Stimulated activated CD4-positive, alpha-beta T cell treated with anti-CD3 and anti-CD28 coated beads, Interleukin-1b, Interleukin-23, amount 100 ng/mL, for 48 hours (primary cell): ENCODE results near the gene HDAC3.
A peak's percentile ranks its signal among the peaks of the same experiment; 100 is the strongest.

Experiments used
- DNase-seq: peaks from one replicate; pipeline ENCODE4 v3.0.0-alpha.2; 2020

Gene HDAC3

GRCh38 chr5:141657937-141658545 is 21.4 kb upstream of the HDAC3 start:
- no peak for DNase-seq

DNA sequence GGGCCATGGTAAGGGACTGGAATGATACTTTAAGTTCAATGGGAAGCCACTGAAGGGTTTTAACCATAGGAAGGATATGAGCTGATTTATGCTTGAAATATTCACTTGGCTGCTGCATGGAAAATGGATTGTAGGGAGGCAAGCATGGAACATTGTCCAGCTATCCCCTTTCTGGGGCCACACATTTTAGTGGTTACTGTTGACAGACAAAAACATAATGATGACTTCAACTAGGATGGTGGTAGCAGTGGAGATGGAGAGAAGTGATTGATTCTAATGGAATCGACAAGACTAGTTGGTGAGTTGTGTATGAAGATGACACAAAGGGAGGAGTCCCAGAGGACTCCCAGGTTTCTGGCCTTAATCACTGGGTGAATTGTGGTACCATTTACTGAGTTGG is 20.8 kb upstream of the HDAC3 start:
- DNase-seq = no peak

- DNase-seq = no peak
These were observed 19.7 kb upstream of the HDAC3 start for GRCh38 chr5:141656396-141656795.

- no peak for DNase-seq
These were observed 18.4 kb upstream of the HDAC3 start for GRCh38 chr5:141655020-141655419.

GRCh38 chr5:141654298-141654697 is 17.6 kb upstream of the HDAC3 start:
- no peak for DNase-seq

DNA sequence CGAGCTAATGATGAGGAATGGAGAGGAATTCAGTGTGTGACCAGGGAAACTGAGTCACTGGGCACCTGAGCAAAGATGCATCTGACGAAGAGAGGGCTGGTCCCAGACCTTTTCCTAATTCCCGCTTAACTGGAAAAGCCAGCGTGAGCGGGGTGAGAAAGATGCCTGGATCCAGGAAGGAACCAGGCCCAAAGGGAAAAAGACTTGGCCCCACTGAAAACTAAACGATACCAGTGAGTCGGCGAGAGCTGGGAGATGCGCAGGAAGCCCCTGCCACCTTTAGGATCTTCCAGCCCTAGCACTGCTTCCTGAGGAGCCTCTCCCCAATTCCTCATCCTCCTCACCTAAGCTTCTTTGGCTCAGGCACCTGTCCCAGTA is 15.1 kb upstream of the HDAC3 start:
- no peak for DNase-seq

GRCh38 chr5:141650851-141651727 is 14.4 kb upstream of the HDAC3 start, which contains the start of gene FCHSD1:
TSS of gene FCHSD1 (minus strand) at chr5:141651418. CDS start at chr5:141651368, 50 bp downstream.
- DNase-seq = peak; percentile 81

GRCh38 chr5:141649972-141650371 is 13.3 kb upstream of the HDAC3 start:
- DNase-seq = no peak

DNA sequence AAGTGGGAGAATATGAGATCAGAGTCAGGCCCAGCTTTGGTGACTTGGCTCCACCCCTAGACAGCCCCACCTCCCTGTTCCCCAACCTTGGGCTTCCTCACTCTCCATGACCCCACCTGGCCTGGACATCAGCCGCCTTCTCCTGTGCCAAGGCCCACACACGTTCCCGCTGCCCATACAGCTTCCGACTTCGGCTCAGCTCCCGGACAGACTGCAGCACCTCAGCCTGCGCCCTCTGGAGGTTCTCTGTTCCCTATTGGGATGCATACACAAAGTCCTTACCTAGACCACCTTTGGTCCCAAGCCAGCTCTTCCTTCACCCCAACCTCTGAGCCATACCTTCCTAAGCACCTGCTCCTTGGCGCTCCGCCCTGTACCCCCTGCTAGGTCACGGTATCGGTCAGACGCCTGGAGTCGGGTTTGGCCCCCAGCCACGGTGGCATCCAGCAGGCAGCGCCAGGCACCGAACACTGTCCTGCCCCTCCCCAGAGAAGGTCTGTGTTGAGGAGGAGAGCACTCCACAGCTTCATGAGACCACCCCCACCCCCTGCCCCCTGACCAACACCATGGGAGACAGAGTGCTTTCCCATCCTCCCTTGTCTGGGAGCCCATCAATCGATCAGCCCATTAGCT is 12.5 kb upstream of the HDAC3 start:
- DNase-seq = no peak

DNA sequence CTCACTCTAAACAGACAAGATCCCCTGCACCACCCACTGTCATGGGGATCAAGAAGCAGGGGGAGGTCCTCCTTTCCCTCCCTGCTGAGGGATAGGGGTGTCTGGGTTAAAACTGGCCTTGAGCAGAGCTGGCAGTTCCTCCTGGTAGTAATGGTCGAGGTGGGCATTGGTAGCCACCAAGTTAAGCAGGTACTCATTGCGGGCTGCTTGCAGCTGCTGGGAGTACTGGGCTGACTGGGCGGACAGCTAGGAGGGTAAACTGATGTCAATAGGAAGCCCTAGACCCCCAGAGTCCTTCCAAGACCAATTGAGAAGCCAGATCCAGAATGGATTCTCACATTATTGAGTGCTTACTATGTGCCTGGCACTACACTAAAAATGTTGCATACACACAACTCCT is 11.2 kb upstream of the HDAC3 start:
- DNase-seq = no peak

DNA sequence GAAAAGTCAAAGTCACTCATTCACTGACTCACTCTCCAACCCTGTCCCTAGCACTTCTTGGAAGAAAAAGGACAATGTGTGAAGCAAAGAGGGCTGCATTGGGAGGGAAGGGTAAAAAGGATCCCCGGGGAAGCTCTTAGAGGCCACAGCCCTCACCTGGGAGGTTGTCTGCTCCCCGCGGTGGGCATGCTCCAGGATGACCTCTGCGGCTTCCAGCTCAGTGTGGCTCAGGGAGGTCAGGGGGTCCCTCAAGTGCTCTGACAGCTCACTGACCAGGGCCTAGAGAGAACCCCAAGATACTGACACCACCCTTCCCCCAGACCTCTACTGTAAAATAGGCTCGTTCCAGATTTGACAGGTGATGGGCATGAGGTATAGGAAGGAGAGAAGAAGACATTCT is 10.6 kb upstream of the HDAC3 start:
- no peak for DNase-seq

DNA sequence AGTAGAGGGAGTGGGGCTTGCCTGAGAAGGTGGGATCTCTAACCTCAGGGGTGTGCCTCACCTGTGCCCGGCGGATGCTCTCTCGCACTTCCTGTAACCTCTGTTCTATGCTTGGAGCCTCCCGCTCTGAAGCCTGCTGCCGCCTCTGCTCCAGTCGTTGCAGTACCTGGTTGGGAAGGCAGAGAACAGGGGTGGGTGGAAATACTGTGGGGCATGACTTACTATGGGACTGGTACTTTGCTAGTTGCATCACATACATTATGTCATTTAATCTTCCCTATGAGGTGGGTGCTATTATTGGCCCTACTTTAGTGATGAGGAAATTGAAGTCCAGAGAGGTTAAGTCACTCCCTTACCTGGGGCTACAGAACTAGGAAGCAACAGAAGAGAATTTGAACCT is 9.4 kb upstream of the HDAC3 start:
- DNase-seq = no peak

GRCh38 chr5:141641634-141642267 is 5.1 kb upstream of the HDAC3 start:
- DNase-seq = no peak

GRCh38 chr5:141640698-141641097 is 4.0 kb upstream of the HDAC3 start:
- DNase-seq = no peak

- DNase-seq = no peak
These were observed 3.4 kb upstream of the HDAC3 start for GRCh38 chr5:141640051-141640415.

GRCh38 chr5:141639357-141640050 is 2.9 kb upstream of the HDAC3 start:
- DNase-seq = no peak

DNA sequence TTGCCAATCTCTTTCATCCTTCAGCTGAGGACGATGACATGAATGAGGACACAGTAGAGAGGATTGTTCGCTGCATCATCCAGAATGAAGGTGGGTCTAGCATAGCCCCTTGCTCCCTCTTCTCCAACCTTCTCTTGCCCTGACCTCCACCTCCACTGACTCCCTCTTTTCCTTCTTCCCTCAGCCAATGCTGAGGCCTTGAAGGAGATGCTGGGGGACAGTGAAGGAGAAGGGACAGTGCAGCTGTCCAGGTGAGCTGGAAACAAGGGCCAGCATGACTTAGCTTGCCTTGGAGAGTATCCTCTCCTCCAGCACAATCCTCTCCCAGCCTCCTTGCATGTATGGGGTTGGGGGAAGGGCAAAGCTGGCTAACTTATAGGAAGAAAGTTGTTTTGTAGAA is 2.1 kb upstream of the HDAC3 start:
- DNase-seq = no peak

GRCh38 chr5:141637767-141638419 is 1.2 kb upstream of the HDAC3 start:
- peak; percentile 59 for DNase-seq

DNA sequence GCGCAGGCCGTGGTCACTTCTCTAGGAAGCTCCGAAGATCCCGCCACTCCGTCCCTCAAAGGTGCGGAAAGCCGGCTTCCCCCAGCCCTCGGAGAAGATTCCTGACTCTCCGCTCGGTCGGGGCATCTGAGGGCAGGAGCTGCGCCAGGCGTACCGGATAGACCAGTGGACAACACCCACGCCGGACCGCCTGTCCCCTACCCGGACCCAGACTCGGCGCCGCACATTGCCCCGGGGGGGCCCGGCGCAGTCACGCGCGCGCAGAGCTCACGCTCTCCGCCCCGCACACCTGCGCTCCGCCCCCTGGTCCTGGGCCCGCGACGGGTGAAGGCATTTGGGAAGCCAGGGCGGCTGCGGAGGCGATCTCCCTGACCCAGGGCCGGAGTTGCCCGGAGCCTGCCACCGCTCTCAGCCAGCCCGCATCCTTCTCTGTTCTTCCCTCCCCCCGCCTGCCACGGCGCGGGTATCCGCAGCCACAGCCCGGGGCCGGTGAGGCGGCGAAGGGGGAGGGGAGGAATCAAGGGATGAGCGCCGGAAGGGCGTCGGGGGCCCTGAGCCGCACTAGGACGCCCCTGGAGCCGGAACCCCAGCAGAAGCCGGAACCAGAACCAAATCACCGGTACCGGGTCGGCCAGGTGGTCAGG is 596 bp upstream of the HDAC3 start:
- DNase-seq = peak; percentile 40

DNA sequence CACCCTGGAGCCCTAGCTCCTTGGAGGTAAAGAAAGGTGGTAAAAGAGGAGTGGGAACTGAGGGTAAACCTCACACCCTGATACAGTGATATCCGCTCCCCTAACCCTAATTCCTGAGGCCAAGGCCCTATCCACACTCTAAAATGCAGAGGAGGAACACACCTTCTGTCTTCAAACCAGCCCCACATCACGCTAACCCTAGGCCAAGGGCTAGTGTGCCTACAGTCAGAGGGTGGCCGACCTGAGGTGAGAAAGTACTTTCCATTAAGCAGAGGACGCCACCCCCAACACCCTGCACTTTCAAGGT is 590 bp downstream of the HDAC3 start:
- DNase-seq = peak; percentile 18

DNA sequence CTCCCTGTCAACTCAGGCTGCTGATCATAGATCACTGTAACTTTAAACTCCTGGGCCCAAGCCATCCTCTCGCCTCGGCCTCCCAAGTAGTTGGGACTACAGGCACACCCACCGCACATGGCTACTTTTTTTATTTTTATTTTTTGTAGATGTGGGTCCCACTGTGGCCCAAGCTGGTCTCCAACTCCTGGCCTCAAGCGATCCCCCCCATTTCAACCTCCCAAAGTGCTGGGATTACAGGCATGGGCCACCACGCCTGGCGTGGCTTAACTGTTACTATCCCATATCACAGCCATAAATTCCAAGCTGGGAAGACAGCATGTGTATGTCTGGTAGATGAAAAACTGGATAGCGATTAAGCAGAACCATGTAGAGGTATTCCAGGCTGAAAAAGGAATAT is 1.0 kb downstream of the HDAC3 start:
- no peak for DNase-seq

GRCh38 chr5:141634720-141635119 is 1.9 kb downstream of the HDAC3 start:
- DNase-seq = no peak
